Measurements from ENCODE around the gene ZNF865.

The ZNF865 gene

DNA sequence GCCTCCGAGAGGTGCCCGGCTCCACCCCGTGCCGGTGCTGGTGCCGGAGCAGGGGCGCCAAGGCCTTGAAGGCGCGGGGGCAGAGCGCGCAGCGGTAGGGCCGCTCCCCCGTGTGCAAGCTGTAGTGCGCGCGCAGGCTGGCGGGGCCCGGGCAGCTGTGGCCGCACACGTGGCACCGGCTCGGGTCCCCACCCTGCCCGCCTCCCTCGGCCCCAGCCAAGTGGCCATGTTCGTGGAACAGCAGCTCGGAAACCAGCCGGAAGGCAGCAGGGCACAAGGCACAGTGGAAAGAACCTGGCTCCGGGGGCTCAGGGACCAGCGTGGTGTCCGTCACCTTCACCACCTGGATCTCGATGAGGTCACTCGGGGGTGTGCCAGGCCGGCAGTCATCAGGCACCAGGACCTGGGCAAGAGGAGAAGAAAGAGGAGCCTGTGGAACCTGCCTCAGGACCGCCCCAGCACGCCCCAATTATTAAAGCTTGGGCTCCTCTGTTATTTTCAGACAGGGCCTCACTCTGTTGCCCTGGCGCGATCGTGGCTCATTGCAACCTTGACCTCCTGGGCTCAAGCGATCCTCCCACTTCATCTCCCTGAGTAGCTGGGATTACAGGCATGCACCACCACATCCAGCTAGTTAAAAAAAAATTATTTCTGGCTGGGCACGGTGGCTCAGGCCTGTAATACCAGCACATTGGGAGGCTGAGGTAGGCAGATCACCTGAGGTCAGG is 17.0 kb downstream of the ZNF865 start:
- in situ Hi-C loops (cut with MboI; ENCODE audit: low sequenced_read_pairs): no loop called here

DNA sequence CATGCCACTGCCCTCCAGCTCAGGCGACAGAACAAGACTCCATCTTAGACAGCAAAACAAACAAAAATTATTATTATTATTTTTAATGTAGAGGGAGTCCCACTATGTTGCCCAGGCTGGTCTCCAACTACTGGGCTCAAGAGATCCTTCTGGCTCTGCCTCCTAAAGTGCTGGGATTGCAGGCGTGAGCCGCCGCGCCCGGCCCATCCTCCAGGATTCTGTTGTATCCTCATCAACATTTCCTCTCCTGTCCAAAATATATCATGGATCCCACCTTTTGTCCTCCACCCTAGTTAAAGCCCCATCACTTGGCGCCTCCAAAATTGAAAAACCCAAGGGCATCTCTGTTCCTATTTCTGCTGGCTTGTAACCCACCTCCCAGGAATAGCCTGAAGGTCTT is 17.7 kb downstream of the ZNF865 start:
- in situ Hi-C loops (cut with MboI; ENCODE audit: low sequenced_read_pairs): no loop called here

DNA sequence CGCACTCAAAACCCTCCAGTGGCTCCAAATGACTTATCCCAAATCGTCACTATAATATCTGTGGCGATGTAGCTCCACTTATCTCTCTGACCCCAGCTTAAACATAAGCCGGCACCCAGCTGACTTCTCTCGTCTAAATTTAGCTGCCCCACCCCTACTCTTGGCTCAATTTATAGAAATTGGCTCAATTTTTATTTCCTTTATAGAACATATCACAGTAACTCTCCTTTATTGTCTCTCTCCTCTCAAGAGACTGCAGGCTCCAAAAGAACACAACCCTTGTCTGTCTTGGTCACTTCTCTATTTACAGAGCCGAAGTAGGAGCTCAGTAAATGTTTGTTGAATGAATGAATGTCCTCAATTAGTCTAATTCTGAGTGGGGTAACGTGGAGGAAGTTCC is 18.1 kb downstream of the ZNF865 start:
- in situ Hi-C loops (cut with MboI; ENCODE audit: low sequenced_read_pairs): no loop called here

DNA sequence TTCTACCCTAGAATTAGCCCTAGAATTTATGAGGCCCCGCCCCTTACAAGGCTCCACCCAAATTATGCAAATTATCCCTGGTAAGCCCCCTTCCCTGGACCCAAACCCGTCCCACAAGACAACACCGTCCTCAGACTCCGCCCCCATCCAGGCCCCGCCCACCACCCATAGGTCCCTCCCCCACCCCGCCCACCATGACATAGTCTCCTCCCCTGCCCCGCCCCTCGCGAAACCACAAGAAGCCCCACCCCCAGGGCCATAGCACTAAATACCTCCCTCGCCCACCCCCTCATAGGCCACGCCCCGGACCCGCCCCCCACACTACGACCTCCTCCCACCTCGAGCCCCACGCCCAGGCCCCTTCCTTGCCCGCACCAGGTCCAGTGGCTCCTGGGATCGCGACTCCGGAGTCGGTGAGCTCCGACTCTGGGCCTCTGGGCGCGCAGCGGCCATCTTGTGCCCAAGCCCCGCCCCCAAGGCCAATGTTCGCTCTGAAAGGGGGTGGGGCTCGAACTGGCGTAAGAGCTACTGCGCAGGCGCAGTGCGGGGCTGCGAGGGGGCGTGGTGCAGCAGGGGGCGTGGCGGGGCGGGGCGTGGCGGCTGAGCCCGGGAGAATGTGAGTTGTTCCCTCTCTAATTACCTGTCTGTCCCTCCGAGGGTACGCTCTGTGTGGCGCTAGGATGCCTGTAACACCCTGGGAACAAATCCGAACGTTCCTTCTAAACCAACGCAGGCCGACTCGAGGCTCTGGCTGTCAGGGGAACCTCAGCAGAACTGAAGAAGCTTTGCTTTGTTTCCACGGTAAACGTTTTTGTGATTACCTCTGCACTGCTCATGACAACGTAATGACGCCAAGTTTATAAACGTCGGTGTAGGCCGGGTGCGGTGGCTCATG is 18.9 kb downstream of the ZNF865 start, which contains the start of gene ZNF784:
TSS of gene ZNF784 (minus strand) at position 458 of the 895 bp plus-strand sequence. CDS start at position 453, 5 bp downstream.
- in situ Hi-C loops (cut with MboI; ENCODE audit: low sequenced_read_pairs): loop anchor here (5.0 kb wide), 1 partner anchor 107 kb away; no protein-coding TSS in a partner anchor

DNA sequence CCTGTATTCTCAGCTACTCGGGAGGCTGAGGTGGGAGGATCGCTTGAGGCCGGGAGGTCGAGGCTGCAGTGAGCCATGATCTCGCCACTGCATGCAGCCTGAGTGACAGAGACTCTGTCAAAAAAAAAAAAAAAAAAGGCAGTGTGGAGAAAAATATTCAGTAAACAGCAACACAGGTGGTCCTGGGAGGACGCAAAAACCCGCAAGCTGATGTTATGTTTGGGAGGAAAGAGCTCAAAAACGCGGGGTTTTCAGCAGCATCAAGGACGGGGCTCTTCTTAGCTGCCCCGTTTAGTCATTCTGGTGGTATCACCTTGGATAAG is 19.5 kb downstream of the ZNF865 start:
- in situ Hi-C loops (cut with MboI; ENCODE audit: low sequenced_read_pairs): loop anchor here (5.0 kb wide), 1 partner anchor 108 kb away; no protein-coding TSS in a partner anchor

DNA sequence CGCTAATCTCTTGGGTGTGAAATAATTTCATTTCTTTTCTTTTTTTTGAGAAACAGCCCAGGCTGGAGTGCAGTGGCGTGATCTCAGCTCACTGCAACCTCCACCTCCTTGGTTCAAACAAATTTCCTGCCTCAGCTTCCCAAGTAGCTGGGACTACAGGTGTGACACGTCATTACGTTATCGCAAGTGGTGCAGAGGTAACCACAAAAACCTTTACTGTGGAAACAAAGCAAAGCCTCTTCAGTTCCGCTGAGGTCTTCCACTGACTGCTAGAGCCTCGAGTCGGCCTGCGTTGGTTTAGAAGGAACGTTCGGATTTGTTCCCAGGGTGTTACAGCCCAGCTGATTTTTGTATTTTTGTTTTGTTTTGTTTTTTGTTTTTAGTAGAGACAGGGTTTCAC is 20.9 kb downstream of the ZNF865 start:
- in situ Hi-C loops (cut with MboI; ENCODE audit: low sequenced_read_pairs): loop anchor here (5.0 kb wide), 1 partner anchor 109 kb away; no protein-coding TSS in a partner anchor

DNA sequence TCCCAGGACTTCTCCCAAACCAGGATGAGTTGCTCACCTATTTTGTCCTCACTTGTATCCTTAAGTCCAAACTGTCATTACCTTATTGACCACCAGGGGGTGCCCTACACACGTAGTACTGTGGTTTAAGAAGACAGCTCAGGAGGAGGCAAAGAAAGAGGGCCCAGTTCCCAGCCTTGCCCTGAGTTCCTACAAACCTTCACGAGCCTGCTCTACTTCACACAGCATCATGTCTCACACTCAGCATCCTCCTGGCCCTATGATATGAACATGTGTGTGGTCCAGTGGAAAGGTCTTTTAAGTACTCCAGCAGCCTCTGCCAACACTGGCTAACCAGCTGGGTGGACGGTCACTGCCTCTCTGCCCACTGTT is 27.0 kb downstream of the ZNF865 start:
- in situ Hi-C loops (cut with MboI; ENCODE audit: low sequenced_read_pairs): loop anchor here (10.0 kb wide), 1 partner anchor 488 kb away; the partner anchor contains the start of gene TNNT1

DNA sequence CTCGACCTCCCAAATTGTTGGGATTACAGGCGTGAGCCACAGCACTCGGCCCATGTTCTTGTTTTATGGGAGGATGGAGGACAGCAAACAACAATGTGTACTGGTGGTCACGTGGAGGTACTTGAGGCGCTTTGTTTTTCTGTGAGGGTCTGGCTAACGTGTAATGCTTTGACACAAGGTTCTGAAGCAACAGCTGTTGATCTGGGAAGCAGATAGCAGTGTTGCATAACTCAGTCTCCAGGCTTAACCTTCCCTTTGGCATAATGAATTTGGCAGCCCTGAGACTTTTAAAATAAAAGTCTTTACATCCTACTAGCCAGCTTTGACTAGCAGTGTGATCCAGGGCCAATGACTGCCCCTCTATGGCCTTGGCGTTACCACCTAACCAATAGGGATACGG is 28.4 kb downstream of the ZNF865 start:
- in situ Hi-C loops (cut with MboI; ENCODE audit: low sequenced_read_pairs): loop anchor here (10.0 kb wide), 1 partner anchor 489 kb away; the partner anchor contains the start of gene TNNT1

DNA sequence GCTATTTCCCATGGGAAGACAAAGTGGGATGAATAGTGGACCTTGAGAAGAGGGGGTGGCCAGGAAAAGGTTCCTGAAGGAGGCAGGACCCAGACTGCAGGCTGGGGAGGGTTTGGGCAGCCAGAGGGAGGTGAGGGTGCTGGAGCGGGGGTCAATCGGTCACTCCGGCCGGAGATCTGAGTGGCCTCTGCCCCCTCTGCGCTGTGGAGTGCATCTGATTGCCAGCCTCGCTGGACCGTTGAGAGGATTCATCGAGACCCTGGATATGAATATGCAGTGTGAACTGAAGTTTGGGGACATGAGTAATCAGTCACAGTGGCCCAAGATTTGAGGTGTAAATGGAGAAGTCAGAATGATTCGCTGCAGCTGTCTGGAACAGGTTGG is 29.9 kb downstream of the ZNF865 start:
- in situ Hi-C loops (cut with MboI; ENCODE audit: low sequenced_read_pairs): loop anchor here (10.0 kb wide), 1 partner anchor 491 kb away; the partner anchor contains the start of gene TNNT1

DNA sequence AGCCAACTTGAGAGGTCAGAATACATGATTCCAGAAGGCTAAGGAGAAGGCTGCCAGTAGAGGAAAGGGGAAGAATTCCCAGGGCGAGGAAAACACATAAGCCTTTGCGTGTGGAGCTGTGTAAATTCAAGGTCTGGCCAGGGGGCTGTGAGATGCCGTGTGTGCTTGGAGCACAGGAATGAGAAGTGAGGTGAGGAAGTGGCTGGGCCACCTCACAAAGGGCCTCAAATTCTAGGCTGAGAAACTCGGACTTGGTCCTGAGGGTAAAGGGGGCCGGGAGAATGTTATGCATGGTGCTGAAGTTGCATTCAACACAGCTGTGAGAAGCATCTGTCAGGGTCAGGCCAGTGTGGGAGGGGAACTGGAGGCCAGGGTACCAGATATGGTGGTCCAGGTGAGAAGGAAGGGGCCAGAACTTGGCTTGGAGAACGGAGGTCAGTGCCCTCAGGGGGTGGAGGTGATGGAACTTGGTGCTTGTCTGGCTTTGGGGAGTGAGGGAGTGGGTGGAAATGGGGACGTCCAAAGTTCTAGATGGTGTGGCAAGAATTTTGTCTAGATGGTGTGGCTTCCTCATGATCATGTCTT is 30.5 kb downstream of the ZNF865 start:
- in situ Hi-C loops (cut with MboI; ENCODE audit: low sequenced_read_pairs): loop anchor here (10.0 kb wide), 1 partner anchor 491 kb away; the partner anchor contains the start of gene TNNT1

DNA sequence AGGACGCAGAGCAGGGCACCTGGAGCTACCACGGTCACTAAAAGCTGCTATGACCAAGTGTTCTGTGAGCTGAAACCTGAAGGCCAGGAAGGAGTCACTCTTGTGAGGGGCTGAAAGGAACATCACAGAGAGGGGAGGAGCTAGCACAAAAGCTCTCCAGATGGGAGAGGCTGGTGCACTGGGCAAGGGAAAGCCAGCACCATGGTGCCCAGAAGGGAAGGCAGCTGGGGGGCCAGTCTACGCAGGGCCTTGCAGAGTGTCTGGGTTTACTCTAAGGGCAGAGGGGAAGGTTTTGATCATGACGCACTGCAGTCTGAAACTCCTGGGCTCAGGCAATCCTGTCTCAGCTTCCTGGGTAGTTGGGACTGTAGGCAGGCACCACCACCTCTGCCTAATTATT is 31.3 kb downstream of the ZNF865 start:
- in situ Hi-C loops (cut with MboI; ENCODE audit: low sequenced_read_pairs): loop anchor here (10.0 kb wide), 1 partner anchor 492 kb away; the partner anchor contains the start of gene TNNT1

DNA sequence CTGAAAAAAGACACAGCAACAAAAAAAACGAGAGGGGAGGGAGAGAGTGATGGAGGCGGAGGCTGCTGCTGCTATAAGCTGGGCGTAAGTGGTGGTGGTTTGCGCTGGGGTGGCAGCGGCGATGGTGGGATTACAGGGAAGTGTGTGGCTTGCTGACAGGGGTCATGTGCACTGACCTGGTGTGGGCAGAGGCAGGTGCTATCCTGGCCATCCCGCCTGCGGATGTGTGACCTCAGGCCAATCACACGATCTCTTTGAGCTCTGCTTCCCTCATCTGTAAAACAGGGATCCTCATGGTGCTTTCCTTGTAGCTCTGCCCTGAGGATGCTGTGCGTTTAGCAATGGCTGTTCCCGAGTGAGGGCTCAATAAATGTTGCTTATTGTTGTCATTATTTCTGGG is 32.1 kb downstream of the ZNF865 start:
- in situ Hi-C loops (cut with MboI; ENCODE audit: low sequenced_read_pairs): loop anchor here (10.0 kb wide), 1 partner anchor 493 kb away; the partner anchor contains the start of gene TNNT1

DNA sequence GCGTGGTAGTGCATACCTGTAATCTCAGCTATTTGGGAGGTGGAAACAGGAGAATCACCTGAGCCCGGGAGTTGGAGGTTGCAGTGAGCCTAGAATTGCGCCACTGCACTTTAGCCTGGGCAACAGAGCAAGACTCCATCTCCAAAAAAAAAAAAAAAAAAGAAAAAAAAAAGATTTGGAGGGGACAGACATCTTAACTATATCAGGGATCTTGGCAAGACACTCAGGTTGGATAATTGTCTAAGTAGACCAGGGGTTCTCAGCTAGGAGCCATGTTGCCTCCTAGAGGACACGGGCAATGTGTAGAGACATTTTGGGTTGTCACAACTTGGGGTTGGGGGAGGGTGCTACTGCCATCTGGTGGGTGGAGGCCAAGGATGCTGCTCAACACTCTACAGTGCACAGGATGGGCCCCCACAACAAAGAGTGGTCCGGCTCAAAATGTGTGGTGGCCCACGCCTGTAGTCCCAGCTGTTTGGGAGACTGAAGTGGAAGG is 33.5 kb downstream of the ZNF865 start:
- in situ Hi-C loops (cut with MboI; ENCODE audit: low sequenced_read_pairs): loop anchor here (10.0 kb wide), 1 partner anchor 494 kb away; the partner anchor contains the start of gene TNNT1

DNA sequence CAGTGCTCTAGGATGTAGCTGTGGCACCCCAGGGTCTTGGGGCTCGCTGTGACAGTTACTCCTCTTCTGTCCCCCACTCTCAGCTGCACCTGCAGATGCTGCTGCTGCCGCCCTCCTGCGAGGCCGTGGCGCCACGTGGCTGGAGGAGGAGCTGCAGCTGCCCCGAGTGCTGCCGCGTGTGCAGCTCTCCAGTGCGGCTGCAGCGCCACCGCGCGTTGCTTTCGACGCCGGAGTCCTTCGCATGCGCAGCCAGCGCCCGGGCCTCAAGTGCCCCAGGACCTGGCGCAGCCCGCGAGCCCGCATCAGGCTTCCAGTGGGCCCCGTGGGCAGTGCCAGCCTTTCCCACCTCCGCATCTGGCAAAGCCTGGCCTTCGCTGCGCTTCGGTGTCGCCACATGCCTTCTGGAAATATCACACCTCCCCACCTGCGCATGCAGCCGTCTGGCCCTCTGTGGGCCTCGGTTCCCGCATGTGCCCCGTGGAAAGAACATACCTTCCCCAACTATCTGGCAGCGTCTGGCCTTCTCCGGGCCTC is 34.7 kb downstream of the ZNF865 start:
- in situ Hi-C loops (cut with MboI; ENCODE audit: low sequenced_read_pairs): no loop called here

DNA sequence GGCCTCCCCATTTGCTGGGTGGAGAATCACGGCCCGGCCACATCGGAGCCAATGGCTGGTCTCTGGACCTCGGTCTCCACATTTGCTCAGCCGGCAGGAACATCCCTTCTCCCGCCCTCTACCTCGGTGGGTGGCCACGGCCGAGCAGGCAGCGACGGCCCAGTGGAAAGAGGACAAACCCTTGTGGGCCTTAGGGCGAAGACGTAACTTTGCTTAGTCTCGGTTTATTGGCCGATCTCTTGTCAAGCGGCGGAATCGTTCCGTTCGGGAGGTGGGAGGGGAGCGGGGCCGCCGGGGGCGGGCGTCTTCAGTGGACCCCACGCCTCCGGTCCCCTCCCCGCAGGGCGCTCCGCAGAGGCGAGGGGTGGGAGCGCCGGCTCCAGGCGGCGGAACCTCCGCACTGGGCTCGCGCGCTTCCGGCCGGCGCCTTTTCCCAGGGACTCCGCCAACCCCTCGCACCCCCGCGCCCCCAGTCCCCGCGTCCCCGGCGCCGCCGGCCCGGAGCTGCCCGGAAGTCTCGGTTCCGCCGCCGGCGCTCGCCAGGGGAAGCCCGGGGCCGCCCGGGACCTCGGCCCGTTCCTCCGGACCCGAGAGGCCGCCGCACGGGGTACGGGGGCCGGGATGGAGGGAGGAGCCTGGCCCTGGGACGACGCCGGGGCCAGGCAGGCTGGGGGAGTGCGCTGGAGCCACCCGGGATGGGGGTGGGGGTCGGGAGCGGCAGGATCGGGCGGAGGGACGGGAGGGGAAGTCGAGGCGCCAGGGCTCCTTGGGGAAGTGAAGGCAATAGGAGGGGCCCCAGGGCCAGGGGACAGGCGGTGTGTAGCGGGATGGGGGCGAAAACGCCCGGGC is 35.4 kb downstream of the ZNF865 start, which contains the start of gene ZNF580:
TSS of gene ZNF580 (plus strand) at position 426 of the 849 bp plus-strand sequence. CDS start 1,507 bp downstream, outside the sequence.
- in situ Hi-C loops (cut with MboI; ENCODE audit: low sequenced_read_pairs): no loop called here

DNA sequence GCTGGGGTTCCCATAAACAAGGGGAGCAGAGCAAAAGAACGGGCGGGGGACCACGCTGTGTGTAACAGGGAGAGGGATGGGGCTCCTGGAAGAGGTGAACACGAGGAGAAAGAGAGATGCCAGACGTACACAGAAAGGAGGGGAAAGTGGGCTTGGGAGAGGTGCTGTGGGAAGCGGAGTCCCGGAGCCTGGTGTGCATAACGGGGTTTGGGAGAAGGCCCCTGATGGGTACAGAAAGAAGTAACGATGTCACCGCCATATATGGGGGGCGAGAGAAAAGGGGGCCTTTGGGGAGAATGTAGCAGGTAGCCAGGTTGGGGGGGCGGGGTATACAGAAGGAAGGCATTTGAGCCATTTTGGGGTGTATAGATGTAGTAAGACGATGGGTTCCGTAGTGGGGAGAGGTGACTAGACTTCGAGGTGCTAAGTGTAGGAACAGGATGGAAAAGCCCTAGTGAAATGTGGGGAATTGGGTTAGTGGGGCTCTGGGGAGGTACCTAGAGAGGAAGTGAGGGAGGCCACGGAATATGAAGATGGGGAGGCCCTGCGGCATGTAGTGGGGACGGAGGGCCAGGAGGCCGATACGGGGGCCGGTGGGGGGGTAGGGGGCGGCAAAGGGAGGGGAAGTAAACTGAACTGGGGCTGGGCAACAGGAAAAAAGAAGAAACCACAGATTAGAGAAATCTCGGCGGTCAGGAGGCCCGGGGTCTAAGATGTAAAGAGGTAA is 36.1 kb downstream of the ZNF865 start:
- in situ Hi-C loops (cut with MboI; ENCODE audit: low sequenced_read_pairs): no loop called here

DNA sequence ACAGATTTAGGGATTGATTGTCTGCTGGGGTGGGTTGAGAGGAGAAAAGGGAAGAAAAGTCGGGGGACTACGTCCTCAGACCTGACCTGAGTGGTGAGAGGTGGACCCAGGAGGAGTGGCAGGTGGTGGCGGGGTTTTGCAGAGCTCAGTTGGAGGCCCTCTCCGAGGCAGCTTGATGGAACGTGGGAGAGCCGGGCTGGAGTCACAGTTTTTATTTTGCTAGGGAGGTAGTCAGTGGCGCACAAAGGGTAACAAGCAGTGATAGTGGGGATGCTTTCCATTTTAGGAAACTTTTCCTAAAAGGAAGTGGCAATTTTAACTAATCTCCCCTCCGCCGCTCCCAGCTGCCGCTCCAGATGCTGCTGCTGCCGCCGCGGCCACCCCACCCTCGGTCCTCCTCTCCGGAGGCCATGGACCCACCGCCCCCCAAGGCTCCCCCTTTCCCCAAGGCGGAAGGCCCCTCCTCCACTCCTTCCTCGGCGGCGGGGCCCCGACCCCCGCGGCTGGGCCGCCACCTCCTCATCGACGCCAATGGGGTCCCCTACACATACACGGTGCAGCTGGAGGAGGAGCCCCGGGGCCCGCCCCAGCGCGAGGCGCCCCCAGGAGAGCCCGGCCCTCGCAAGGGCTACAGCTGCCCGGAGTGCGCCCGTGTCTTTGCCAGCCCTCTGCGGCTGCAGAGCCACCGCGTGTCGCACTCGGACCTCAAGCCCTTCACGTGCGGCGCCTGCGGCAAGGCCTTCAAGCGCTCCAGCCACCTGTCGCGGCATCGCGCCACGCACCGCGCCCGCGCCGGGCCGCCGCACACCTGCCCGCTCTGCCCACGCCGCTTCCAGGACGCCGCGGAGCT is 36.9 kb downstream of the ZNF865 start:
- in situ Hi-C loops (cut with MboI; ENCODE audit: low sequenced_read_pairs): no loop called here

Measured in HL-60/S4 (cell line).